Measurements from ENCODE around the gene PARS2. TPM values are rescaled to one million over a fixed set of nuclear protein-coding genes. Genes with fewer than 3 reads are reported as not detected.

The PARS2 gene
- total RNA-seq, 4 donors from 2014 or later, result 3.5 to 17.7 (median 7.2) TPM

- Histone ChIP-seq H3K4me1 (no peaks in the 10 kb centered on the region), H3K27ac (no peak overlapping the region), H3K9me3 (no peaks in the 10 kb centered on the region), H3K36me3 (no peaks in the 10 kb centered on the region), H3K27me3 (no peaks in the 10 kb centered on the region), H3K4me3 (no peak overlapping the region)
- no peak for DNase-seq
- intact Hi-C loops (cut with DNase I; ENCODE audit: low total_unique reads), result no loop called here
- TF ChIP-seq POLR2A (IDR thresholded peaks at IDR 0.05) (no peak), CTCF (IDR thresholded peaks at IDR 0.05) (no peak)
These were observed 33.9 kb upstream of the PARS2 start for GRCh38 chr1:54798206-54798605.

DNA sequence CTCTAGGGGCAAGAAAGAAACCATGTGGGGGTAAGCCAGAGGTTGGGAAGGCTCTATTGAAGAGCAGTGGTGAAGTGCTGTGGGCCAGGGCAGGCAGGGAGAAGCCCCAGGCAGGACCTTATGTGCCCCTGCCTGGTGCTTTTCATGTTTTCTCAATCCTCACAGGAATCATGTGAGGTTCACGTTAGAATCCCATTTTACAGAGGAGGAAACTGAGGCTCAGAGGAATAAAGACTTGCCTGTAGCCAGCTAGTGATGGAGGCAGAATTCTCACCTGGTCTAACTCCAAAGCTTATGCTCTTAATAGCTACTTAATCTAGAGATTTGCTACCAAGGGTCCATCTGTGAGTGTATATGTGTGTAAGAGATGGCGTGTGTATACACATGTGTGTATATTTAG is 32.6 kb upstream of the PARS2 start:
- no peak for DNase-seq
- Histone ChIP-seq H3K9me3 (peaks cover 0 to 4% of the 10 kb centered on the region in 2 donors), H3K4me1 (no peaks in the 10 kb centered on the region), H3K36me3 (no peaks in the 10 kb centered on the region), H3K4me3 (no peak overlapping the region), H3K27ac (no peak overlapping the region), H3K27me3 (no peaks in the 10 kb centered on the region)
- intact Hi-C loops (cut with DNase I; ENCODE audit: low total_unique reads), result no loop called here
- TF ChIP-seq POLR2A (IDR thresholded peaks at IDR 0.05), result no peak
- no peak for TF ChIP-seq CTCF (IDR thresholded peaks at IDR 0.05)

DNA sequence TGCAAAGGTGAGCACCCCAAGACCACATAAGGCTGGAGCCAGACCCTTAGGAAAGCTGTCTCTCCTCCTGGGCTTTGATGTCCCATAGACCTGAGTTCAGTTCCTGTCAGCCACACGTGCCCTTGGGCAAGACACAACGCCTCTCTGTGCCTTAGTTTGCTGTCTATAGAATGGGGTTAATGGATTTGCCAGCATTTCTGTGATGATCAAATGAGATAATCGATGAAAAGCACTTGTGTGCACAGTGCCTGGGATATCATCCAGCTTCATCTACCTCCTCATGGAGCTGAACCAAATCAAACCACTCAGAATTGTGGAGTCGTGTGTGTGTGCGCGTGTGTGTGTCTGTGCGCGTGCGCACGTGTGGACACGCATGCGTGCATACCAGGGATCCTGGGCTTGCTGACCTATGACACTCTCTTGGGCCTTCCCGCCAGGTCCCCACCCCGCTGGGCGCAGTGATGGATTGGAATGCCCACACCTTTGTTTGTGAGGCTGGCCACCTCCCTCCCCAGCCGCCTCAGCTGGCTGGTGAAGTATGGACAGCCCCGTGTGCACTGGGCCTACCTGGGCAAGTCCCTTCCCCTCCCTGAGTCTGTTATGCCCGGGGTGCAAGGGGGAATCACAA is 31.6 kb upstream of the PARS2 start:
- Histone ChIP-seq H3K27ac (no peak overlapping the region), H3K9me3 (peaks cover 0 to 7% of the 10 kb centered on the region in 2 donors), H3K36me3 (no peaks in the 10 kb centered on the region), H3K4me1 (no peaks in the 10 kb centered on the region), H3K27me3 (no peaks in the 10 kb centered on the region), H3K4me3 (no peak overlapping the region)
- no peak for DNase-seq
- TF ChIP-seq CTCF (IDR thresholded peaks at IDR 0.05) (no peak), POLR2A (IDR thresholded peaks at IDR 0.05) (no peak)
- intact Hi-C loops (cut with DNase I; ENCODE audit: low total_unique reads), result no loop called here

DNA sequence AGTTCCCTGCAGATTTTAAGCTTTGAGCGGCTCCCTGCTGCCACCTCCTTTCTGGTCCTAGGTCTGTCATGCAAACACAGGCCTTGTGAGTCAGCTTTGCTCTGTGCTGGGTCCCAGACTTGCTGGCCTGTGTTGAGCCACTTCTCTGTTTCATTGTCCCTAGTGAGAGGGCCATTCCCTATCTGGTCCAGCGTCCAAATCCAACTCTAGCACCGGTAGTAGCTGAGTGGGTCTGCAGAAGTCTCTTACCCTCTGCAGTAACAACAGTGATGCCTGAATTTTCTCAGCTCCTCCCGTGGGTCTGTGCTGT is 31.0 kb upstream of the PARS2 start:
- DNase-seq, result no peak
- peaks cover 0 to 7% of the 10 kb centered on the region in 2 donors for H3K9me3 ChIP-seq
- H3K27me3 ChIP-seq, result no peaks in the 10 kb centered on the region
- H3K4me3 ChIP-seq, result no peak overlapping the region
- no peak overlapping the region for H3K27ac ChIP-seq
- H3K4me1 ChIP-seq, result no peaks in the 10 kb centered on the region
- no peak for TF ChIP-seq CTCF (IDR thresholded peaks at IDR 0.05)
- no peak for TF ChIP-seq POLR2A (IDR thresholded peaks at IDR 0.05)
- H3K36me3 ChIP-seq, result no peaks in the 10 kb centered on the region
- intact Hi-C loops (cut with DNase I; ENCODE audit: low total_unique reads), result no loop called here

GRCh38 chr1:54794451-54795355 is 30.4 kb upstream of the PARS2 start:
- Histone ChIP-seq H3K36me3 (no peaks in the 10 kb centered on the region), H3K9me3 (peaks cover 0 to 7% of the 10 kb centered on the region in 2 donors), H3K27ac (no peak overlapping the region), H3K27me3 (no peaks in the 10 kb centered on the region), H3K4me1 (no peaks in the 10 kb centered on the region), H3K4me3 (no peak overlapping the region)
- intact Hi-C loops (cut with DNase I; ENCODE audit: low total_unique reads), result no loop called here
- no peak for DNase-seq
- no peak for TF ChIP-seq POLR2A (IDR thresholded peaks at IDR 0.05)
- no peak for TF ChIP-seq CTCF (IDR thresholded peaks at IDR 0.05)
